ENCODE data around the gene PREX1. TPM values are rescaled to one million over a fixed set of nuclear protein-coding genes. Genes with fewer than 3 reads are reported as not detected.
A peak's percentile ranks its signal among the peaks of the same experiment; 100 is the strongest.

PREX1 gene
- polyA plus RNA-seq, 1 of the 3 experiments (the other 2 are of a cell fraction), result 5.3 TPM

- no peaks in the 10 kb centered on the region for H3K27me3 ChIP-seq (ENCODE audit: insufficient read depth)
- TF ChIP-seq TCF12 (IDR thresholded peaks at IDR 0.05) (no peak), CHD2 (IDR thresholded peaks at IDR 0.05; ENCODE audit: low read length, partially characterized antibody) (no peak), JUND (IDR thresholded peaks at IDR 0.05) (no peak), NFIC (IDR thresholded peaks at IDR 0.05; ENCODE audit: borderline replicate concordance) (no peak), FOSL2 (IDR thresholded peaks at IDR 0.05; ENCODE audit: borderline replicate concordance, low read depth) (no peak), RXRA (IDR thresholded peaks at IDR 0.05; ENCODE audit: borderline replicate concordance, low read depth) (no peak), MEF2A (IDR thresholded peaks at IDR 0.05; ENCODE audit: borderline replicate concordance, low read depth) (no peak)
- 90% methylated on average over 4 of the region's 4 CpGs for WGBS (ENCODE audit: low lambda C conversion rate)
- H3K27ac ChIP-seq (ENCODE audit: low read depth in 2 of 2, low read length in 1 of 2), result no peak overlapping the region
- peaks cover 5 to 23% of the 10 kb centered on the region in 2 experiments; a peak in 2 of 4 replicates for H3K4me1 ChIP-seq (ENCODE audit: control insufficient read depth in 1 of 2, insufficient read depth in 2 of 2, low read depth in 1 of 2, low read length in 1 of 2)
- H3K9me2 ChIP-seq, result no peaks in the 10 kb centered on the region
- H3K79me2 ChIP-seq (ENCODE audit: insufficient read depth), result peaks cover 8% of the 10 kb centered on the region; the same call in 1 of the 2 replicates
- H3F3A ChIP-seq (replicated peaks; ENCODE audit: insufficient read depth), result peaks cover 3% of the 10 kb centered on the region
- no peak overlapping the region for H2AFZ ChIP-seq (ENCODE audit: low read depth)
- H3K9me3 ChIP-seq, result no peaks in the 10 kb centered on the region
- H3K36me3 ChIP-seq (replicated peaks in 1 of 2; ENCODE audit: control insufficient read depth in 1 of 2, insufficient read depth in 2 of 2, low read length in 1 of 2), result no peaks in the 10 kb centered on the region
- no peaks in the 10 kb centered on the region for H4K20me1 ChIP-seq (ENCODE audit: insufficient read depth)
- no peak overlapping the region for H3K4me3 ChIP-seq (ENCODE audit: low read depth in 2 of 2, low read length in 1 of 2)
- CTCF ChIA-PET, result interaction anchor here (0.6 kb wide), 1 partner anchor 11 kb away, joined by 4 read pairs; no protein-coding TSS in a partner anchor
- no peak overlapping the region for H3K4me2 ChIP-seq
- POLR2A ChIA-PET, result no interaction called here
- H3K9ac ChIP-seq, result no peak overlapping the region
- no peak for DNase-seq
These were observed 2.1 kb upstream of the PREX1 start for GRCh38 chr20:48829940-48830339.

- H3K4me1 ChIP-seq (ENCODE audit: control insufficient read depth in 1 of 2, insufficient read depth in 2 of 2, low read depth in 1 of 2, low read length in 1 of 2), result peaks cover 5 to 34% of the 10 kb centered on the region in 2 experiments; a peak in 3 of 4 replicates
- H3K27ac ChIP-seq (ENCODE audit: low read depth in 2 of 2, low read length in 1 of 2), result no peak overlapping the region; a peak in 1 of 4 replicates
- WGBS (ENCODE audit: low lambda C conversion rate), result 91% methylated on average over 11 of the region's 11 CpGs
These were observed 1.1 kb upstream of the PREX1 start for GRCh38 chr20:48828734-48829460.

More at GRCh38 chr20:48828734-48829460, 1.1 kb upstream of the PREX1 start:
- H3K9ac ChIP-seq, result peak overlapping the region; percentile 62; the same call in 1 of the 2 replicates
- H3K9me3 ChIP-seq, result no peaks in the 10 kb centered on the region
- CTCF ChIA-PET, result interaction anchor here (0.8 to 4.3 kb wide), 5 partner anchors 12 to 208 kb away, joined by 4 to 50 read pairs (median 5); no protein-coding TSS in a partner anchor
- no peaks in the 10 kb centered on the region for H3K27me3 ChIP-seq (ENCODE audit: insufficient read depth)
- H4K20me1 ChIP-seq (ENCODE audit: insufficient read depth), result no peaks in the 10 kb centered on the region
- peak; percentile 37 for DNase-seq
- POLR2A ChIA-PET, result interaction anchor here (0.7 to 0.9 kb wide), 4 partner anchors 13 to 598 kb away, joined by 3 read pairs; no protein-coding TSS in a partner anchor
- TF ChIP-seq USF1 (IDR thresholded peaks at IDR 0.05; ENCODE audit: borderline replicate concordance, low read depth), result no peak
- no peak for TF ChIP-seq FOSL2 (IDR thresholded peaks at IDR 0.05; ENCODE audit: borderline replicate concordance, low read depth)
- TF ChIP-seq GABPA (IDR thresholded peaks at IDR 0.05; ENCODE audit: low read depth), result no peak
- no peak for TF ChIP-seq ZBTB33 (IDR thresholded peaks at IDR 0.05; ENCODE audit: borderline replicate concordance, low read depth)
- TF ChIP-seq RCOR1 (IDR thresholded peaks at IDR 0.05; ENCODE audit: low read length), result no peak
- TF ChIP-seq TCF12 (IDR thresholded peaks at IDR 0.05), result no peak
- no peaks in the 10 kb centered on the region for H3K36me3 ChIP-seq (replicated peaks in 1 of 2; ENCODE audit: control insufficient read depth in 1 of 2, insufficient read depth in 2 of 2, low read length in 1 of 2)
- peak overlapping the region; percentile 64 to 66; a peak in 3 of 4 replicates for H3K4me3 ChIP-seq (ENCODE audit: low read depth in 2 of 2, low read length in 1 of 2)
- peaks cover 8% of the 10 kb centered on the region; the same call in 1 of the 2 replicates for H3K79me2 ChIP-seq (ENCODE audit: insufficient read depth)
- H3F3A ChIP-seq (replicated peaks; ENCODE audit: insufficient read depth), result peaks cover 13% of the 10 kb centered on the region
- no peaks in the 10 kb centered on the region for H3K9me2 ChIP-seq
- H2AFZ ChIP-seq (ENCODE audit: low read depth), result peak overlapping the region; percentile 78; the same call in 1 of the 2 replicates
- H3K4me2 ChIP-seq, result peak overlapping the region; percentile 82
